HCT116 (cell line): ENCODE results near the gene SLC12A4. TPM values are rescaled to one million over a fixed set of nuclear protein-coding genes. Genes with fewer than 3 reads are reported as not detected.

ENCODE experiments used
- ATAC-seq: fragments of 200-7000 bp; cut with Tn5 transposase; 2 replicates; pipeline ENCODE4 v1.9.1; 2020; ENCODE audit warnings: mild to moderate bottlenecking, moderate library complexity
- BruUV-seq: library from RNA; stranded (reverse); fragments of 400-500 nt; replicated peaks from 2 replicates; lab custom pipeline; 2021; lab: Mats Ljungman, UMichigan
- CTCF ChIA-PET: fragments of 300-600 bp; sonication (Branson Sonifier 250); formaldehyde crosslinking; loops from one replicate; lab custom pipeline; 2021; ENCODE audit warnings: antibody characterized with exemption; lab: Charles Lee
- POLR2A ChIA-PET: fragments of 300-600, 350-600 bp; sonication (Branson Sonifier 250); formaldehyde crosslinking; loops from one replicate; lab custom pipeline; 2021; ENCODE audit warnings: antibody characterized with exemption; lab: Charles Lee
- RAD21 ChIA-PET, 2 experiments: fragments of 300-600 bp; sonication (Branson Sonifier 250); formaldehyde crosslinking; loops; one replicate each; lab custom pipeline; 2023; ENCODE audit warnings: low total read pairs in 2 of 2; ENCODE audit not compliant: uncharacterized antibody in 2 of 2, unreplicated experiment in 2 of 2, low non-redundant PET in 1 of 2; lab: Charles Lee
- DNase-seq: peaks from one replicate; pipeline ENCODE4 v3.0.0-alpha.2; 2010; ENCODE audit warnings: low read depth, low spot score
- H2AFZ ChIP-seq: fragments of 200-600 bp; shearing (Covaris generic), sonication (generic); 2 replicates; pipeline ENCODE4 v1.6.1; 2017; ENCODE audit warnings: low read depth, mixed run types, mixed read lengths, antibody characterized with exemption, low read length; ENCODE audit not compliant: poor library complexity, severe bottlenecking
- H3K27ac ChIP-seq: 2 replicates; pipeline ENCODE4 v1.5.1; 2012; ENCODE audit warnings: low read depth, low read length
- H3K27me3 ChIP-seq: fragments of 200-600 bp; sonication (generic); 2 replicates; pipeline ENCODE4 v1.6.1; 2016; ENCODE audit warnings: mixed run types, low read length, mixed read lengths; ENCODE audit not compliant: insufficient read depth
- H3K36me3 ChIP-seq, 2 experiments: fragments of 200-500 bp in 1 of 2; fragments of 200-600 bp in 1 of 2; sonication (Bioruptor generic) in 1 of 2; sonication (generic) in 1 of 2; 2 replicates each; pipeline versions ENCODE4 v1.5.1 to v1.6.1; 2014 to 2016; ENCODE audit warnings: low read length in 2 of 2, inconsistent platforms in 1 of 2, mixed read lengths in 1 of 2, mixed run types in 1 of 2; ENCODE audit not compliant: insufficient read depth in 2 of 2, control insufficient read depth in 1 of 2
- H3K4me1 ChIP-seq, 2 experiments: fragments of 200-600 bp in 1 of 2; sonication (generic) in 1 of 2; 2 replicates each; pipeline versions ENCODE4 v1.5.1 to v1.6.1; 2012 to 2017; ENCODE audit warnings: low read length in 2 of 2, inconsistent platforms in 1 of 2, mild to moderate bottlenecking in 1 of 2, mixed read lengths in 1 of 2, mixed run types in 1 of 2, moderate library complexity in 1 of 2; ENCODE audit not compliant: insufficient read depth in 2 of 2, control insufficient read depth in 1 of 2
- H3K4me2 ChIP-seq: fragments of 200-600 bp; sonication (generic); 2 replicates; pipeline ENCODE4 v1.6.1; 2017; ENCODE audit warnings: mixed run types, low read length, mixed read lengths
- H3K4me3 ChIP-seq, 2 experiments: fragments of 200-600 bp in 1 of 2; sonication (generic) in 1 of 2; replicated peaks in 1 of 2; 2 replicates each; pipeline ENCODE4 v1.5.1; 2011 to 2016; ENCODE audit warnings: low read length in 2 of 2, control low read depth in 1 of 2, low read depth in 1 of 2, mild to moderate bottlenecking in 1 of 2, mixed read lengths in 1 of 2, mixed run types in 1 of 2
- H3K79me2 ChIP-seq: fragments of 200-600 bp; sonication (generic); 2 replicates; pipeline ENCODE4 v1.6.1; 2017; ENCODE audit warnings: mild to moderate bottlenecking, mixed run types, low read length, moderate library complexity, mixed read lengths; ENCODE audit not compliant: insufficient read depth
- H3K9ac ChIP-seq: fragments of 200-600 bp; sonication (generic); 2 replicates; pipeline ENCODE4 v1.6.1; 2016; ENCODE audit warnings: low read length, mixed read lengths
- H3K9me2 ChIP-seq: fragments of 200-600 bp; sonication (generic), shearing (Covaris generic); 2 replicates; pipeline ENCODE4 v1.6.1; 2017; ENCODE audit warnings: mixed run types, mild to moderate bottlenecking, moderate library complexity; ENCODE audit not compliant: insufficient read depth
- H3K9me3 ChIP-seq, 2 experiments: fragments of 200-500 bp in 1 of 2; fragments of 200-600 bp in 1 of 2; sonication (Bioruptor generic) in 1 of 2; sonication (generic) in 1 of 2; 2 replicates each; pipeline ENCODE4 v1.6.1; 2014 to 2017; ENCODE audit warnings: low read length in 2 of 2, mixed read lengths in 2 of 2, inconsistent platforms in 1 of 2, low read depth in 1 of 2, mild to moderate bottlenecking in 1 of 2, mixed run types in 1 of 2, moderate library complexity in 1 of 2; ENCODE audit not compliant: control insufficient read depth in 1 of 2, insufficient read depth in 1 of 2
- H4K20me1 ChIP-seq: fragments of 200-600 bp; sonication (generic), shearing (Covaris generic); 2 replicates; pipeline ENCODE4 v1.6.1; 2017; ENCODE audit warnings: mixed run types, mild to moderate bottlenecking, moderate library complexity; ENCODE audit not compliant: insufficient read depth
- ELF1 ChIP-seq: IDR thresholded peaks from 2 replicates; pipeline ENCODE4 v1.6.1; 2012; ENCODE audit warnings: low read depth, borderline replicate concordance
- EZH2 ChIP-seq: fragments of 200-600 bp; sonication (generic); IDR thresholded peaks from 2 replicates; pipeline ENCODE4 v1.6.1; 2017; ENCODE audit warnings: antibody characterized with exemption, mixed run types
- RAD21 ChIP-seq: IDR thresholded peaks from 2 replicates; pipeline ENCODE4 v1.6.1; 2012; ENCODE audit warnings: low read depth, mild to moderate bottlenecking
- SRF ChIP-seq: IDR thresholded peaks from 2 replicates; pipeline ENCODE4 v1.6.1; 2012; ENCODE audit warnings: low read depth
- YY1 ChIP-seq: IDR thresholded peaks from 2 replicates; pipeline ENCODE4 v1.6.1; 2011; ENCODE audit warnings: low read length, low read depth, moderate library complexity, mild to moderate bottlenecking; ENCODE audit not compliant: insufficient replicate concordance; ENCODE audit errors: extremely low read depth
- ZFX ChIP-seq: fragments of 450-650 bp; IDR thresholded peaks from 2 replicates; pipeline ENCODE4 v1.6.1; 2017
- ZNF274 ChIP-seq: fragments of 200-500 bp; sonication (Bioruptor generic); IDR thresholded peaks from 2 replicates; pipeline ENCODE4 v1.6.1; 2014; ENCODE audit warnings: mild to moderate bottlenecking, low read depth, low read length, inconsistent platforms
- intact Hi-C: fragments of 100-400 bp; cut with micrococcal nuclease; formaldehyde crosslinking; loops from 2 replicates; pipeline ENCODE4 v1.10.0; 2022
- total RNA-seq: library from RNA; stranded (reverse); gene quantifications from one replicate; pipeline ENCODE4 v1.2.1, GENCODE V29; 2021; ENCODE audit not compliant: unreplicated experiment
- TF ChIP-seq, protein P1 (sequence below), 3 experiments: fragments of 200-600 bp in 1 of 3; sonication (generic) in 1 of 3; IDR thresholded peaks in 2 of 3; conservative IDR thresholded peaks in 1 of 3; 2 replicates each; pipeline ENCODE4 v1.5.1; 2012 to 2017; ENCODE audit warnings: low read depth in 2 of 3, low read length in 2 of 3, antibody characterized with exemption in 1 of 3, borderline replicate concordance in 1 of 3, control low read depth in 1 of 3, mild to moderate bottlenecking in 1 of 3, mixed read lengths in 1 of 3, mixed run types in 1 of 3, moderate library complexity in 1 of 3; ENCODE audit not compliant: insufficient read depth in 1 of 3

SLC12A4 gene
- total RNA-seq, 1 experiment from 2014 or later = 46.0 TPM

DNA sequence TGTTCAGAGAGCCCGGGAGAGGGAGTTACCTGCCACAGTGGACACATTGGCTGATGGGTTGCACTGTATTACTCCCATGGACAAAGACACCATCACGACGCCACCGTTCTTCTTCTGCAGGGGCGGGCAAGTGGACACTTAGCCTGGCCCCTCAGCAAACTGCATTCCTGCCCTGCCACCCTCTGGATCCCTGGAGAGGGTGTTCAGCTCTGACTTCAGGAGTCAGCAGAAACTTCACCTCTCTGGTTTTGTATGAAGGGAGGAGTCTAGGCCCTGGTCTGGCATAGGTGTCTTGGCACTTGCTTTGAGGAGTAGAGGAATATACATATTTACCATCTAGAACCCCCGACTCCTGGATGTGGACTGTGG, 21.6 kb upstream of the SLC12A4 start:
- Histone ChIP-seq H3K79me2 (no peaks in the 10 kb centered on the region), H3K36me3 (no peaks in the 10 kb centered on the region), H3K9me3 (no peaks in the 10 kb centered on the region), H3K4me1 (peaks cover 5 to 13% of the 10 kb centered on the region in 2 experiments; a peak in 3 of 4 replicates), H3K9ac (no peak overlapping the region), H3K27ac (no peak overlapping the region), H3K27me3 (no peaks in the 10 kb centered on the region), H4K20me1 (no peaks in the 10 kb centered on the region), H3K9me2 (no peaks in the 10 kb centered on the region), H2AFZ (no peak overlapping the region), H3K4me3 (no peak overlapping the region), H3K4me2 (no peak overlapping the region)
- ChIA-PET RAD21 (no interaction called here), POLR2A (no interaction called here), CTCF (no interaction called here)
- DNase-seq = no peak
- no peak for ATAC-seq
- intact Hi-C loops = no loop called here
- TF ChIP-seq, protein P1, sequence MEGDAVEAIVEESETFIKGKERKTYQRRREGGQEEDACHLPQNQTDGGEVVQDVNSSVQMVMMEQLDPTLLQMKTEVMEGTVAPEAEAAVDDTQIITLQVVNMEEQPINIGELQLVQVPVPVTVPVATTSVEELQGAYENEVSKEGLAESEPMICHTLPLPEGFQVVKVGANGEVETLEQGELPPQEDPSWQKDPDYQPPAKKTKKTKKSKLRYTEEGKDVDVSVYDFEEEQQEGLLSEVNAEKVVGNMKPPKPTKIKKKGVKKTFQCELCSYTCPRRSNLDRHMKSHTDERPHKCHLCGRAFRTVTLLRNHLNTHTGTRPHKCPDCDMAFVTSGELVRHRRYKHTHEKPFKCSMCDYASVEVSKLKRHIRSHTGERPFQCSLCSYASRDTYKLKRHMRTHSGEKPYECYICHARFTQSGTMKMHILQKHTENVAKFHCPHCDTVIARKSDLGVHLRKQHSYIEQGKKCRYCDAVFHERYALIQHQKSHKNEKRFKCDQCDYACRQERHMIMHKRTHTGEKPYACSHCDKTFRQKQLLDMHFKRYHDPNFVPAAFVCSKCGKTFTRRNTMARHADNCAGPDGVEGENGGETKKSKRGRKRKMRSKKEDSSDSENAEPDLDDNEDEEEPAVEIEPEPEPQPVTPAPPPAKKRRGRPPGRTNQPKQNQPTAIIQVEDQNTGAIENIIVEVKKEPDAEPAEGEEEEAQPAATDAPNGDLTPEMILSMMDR (IDR thresholded peaks at IDR 0.05 in 2 of 3, conservative IDR thresholded peaks at IDR 0.05 in 1 of 3; ENCODE audit: borderline replicate concordance in 1 of 3, insufficient read depth in 1 of 3, low read depth in 2 of 3, low read length in 2 of 3) = no peak
- TF ChIP-seq YY1 (no peak), ZNF274 (no peak), ELF1 (no peak), ZFX (no peak)
- no TSS peak for BruUV-seq

DNA sequence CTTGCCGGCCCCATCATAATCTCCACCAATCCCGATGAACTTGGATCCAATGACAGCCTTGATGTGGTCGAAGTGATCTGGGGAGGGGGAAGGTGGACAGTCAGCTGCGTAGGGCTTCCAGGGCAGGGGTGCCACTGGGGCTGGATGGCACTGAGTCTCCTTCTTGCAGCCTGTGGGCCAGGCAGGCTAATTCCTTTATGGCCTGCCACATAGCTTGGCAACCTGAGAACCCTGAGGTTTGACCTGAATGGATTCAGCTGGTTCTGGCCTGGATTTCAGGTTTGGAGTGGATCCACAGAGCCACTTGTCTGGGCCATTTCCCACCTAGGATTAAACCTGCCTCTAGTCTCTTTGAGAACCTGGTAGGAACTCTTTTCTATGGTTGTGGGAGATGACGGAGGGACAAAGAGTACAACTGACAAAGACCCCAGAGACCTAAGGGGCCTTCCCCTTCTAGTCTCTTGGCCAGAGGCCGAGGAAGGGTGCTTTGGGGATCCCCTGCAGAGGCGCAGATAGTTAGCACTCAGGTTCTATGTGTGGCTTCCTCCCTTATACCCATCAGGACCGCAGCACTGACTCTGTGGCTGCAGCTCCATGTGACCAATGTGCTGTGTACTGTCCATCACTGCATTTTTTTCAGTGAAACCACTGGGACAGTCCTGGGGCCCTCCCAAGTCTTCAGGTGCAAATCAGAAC, 21.0 kb upstream of the SLC12A4 start:
- DNase-seq = no peak
- H3K27me3 ChIP-seq = no peaks in the 10 kb centered on the region
- ChIA-PET POLR2A (no interaction called here), CTCF (no interaction called here), RAD21 (no interaction called here)
- H2AFZ ChIP-seq = no peak overlapping the region
- no peaks in the 10 kb centered on the region for H3K36me3 ChIP-seq
- intact Hi-C loops = no loop called here
- ATAC-seq = no peak
- no peak for TF ChIP-seq SRF
- no peak for TF ChIP-seq RAD21
- no peak for TF ChIP-seq EZH2
- H3K9ac ChIP-seq = no peak overlapping the region
- no peaks in the 10 kb centered on the region for H3K79me2 ChIP-seq
- no peak overlapping the region for H3K27ac ChIP-seq
- no TSS peak for BruUV-seq
- no peak overlapping the region for H3K4me3 ChIP-seq
- H3K9me3 ChIP-seq = no peaks in the 10 kb centered on the region
- peaks cover 5 to 13% of the 10 kb centered on the region in 2 experiments; a peak in 3 of 4 replicates for H3K4me1 ChIP-seq
- H3K9me2 ChIP-seq = no peaks in the 10 kb centered on the region
- no peaks in the 10 kb centered on the region for H4K20me1 ChIP-seq
- no peak overlapping the region for H3K4me2 ChIP-seq
